Esophagus muscularis mucosa (tissue), 3 donors: ENCODE results near the gene SYNGAP1.

Source experiments
- CTCF ChIP-seq, 3 experiments: fragments of 200-600 bp in 2 of 3; fragments of 450-650 bp in 1 of 3; sonication (generic) in 2 of 3; IDR thresholded peaks; one replicate each; pipeline ENCODE4 v1.5.1; 2017 to 2019; ENCODE audit warnings: antibody characterized with exemption in 3 of 3, mild to moderate bottlenecking in 2 of 3, moderate library complexity in 1 of 3
- POLR2A ChIP-seq: fragments of 450-650 bp; IDR thresholded peaks from one replicate; pipeline ENCODE4 v1.6.1; 2017; ENCODE audit warnings: antibody characterized with exemption, moderate library complexity, mild to moderate bottlenecking, low read depth

DNA sequence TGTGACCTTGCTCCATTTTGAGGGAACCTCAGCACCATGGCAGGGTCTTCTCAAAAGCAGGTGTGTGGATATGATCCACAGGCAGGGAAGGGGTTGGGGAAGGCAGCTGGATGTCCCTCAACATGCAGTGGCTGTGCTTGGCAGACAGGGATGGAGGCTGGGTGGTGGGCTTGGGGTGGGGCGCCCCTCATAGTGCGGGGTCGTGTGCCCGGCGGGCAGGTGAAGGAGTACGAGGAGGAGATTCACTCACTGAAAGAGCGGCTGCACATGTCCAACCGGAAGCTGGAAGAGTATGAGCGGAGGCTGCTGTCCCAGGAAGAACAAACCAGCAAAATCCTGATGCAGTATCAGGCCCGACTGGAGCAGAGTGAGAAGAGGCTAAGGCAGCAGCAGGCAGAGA, 26.5 kb downstream of the SYNGAP1 start:
- TF ChIP-seq CTCF (IDR thresholded peaks at IDR 0.05) = no peak
- TF ChIP-seq POLR2A = no peak
